Uterus (tissue), 4 donors: ENCODE results near the gene ITGA11. TPM values are rescaled to one million over a fixed set of nuclear protein-coding genes. Genes with fewer than 3 reads are reported as not detected.

Experiments
- DNase-seq, 2 donors: peaks; one replicate each; pipeline ENCODE4 v3.0.0-alpha.2; 2019 to 2020
- H3K27ac ChIP-seq, 2 donors: fragments of 200-600 bp; sonication (generic); 1 replicate in 1 of 2; 2 replicates in 1 of 2; pipeline ENCODE4 v1.5.1; 2016 to 2018
- H3K27me3 ChIP-seq, 2 donors: fragments of 200-600 bp; sonication (generic); one replicate each; pipeline ENCODE4 v1.5.1; 2018 to 2019; ENCODE audit warnings: control low read depth in 1 of 2
- H3K36me3 ChIP-seq, 2 donors: fragments of 200-600 bp; sonication (generic); one replicate each; pipeline ENCODE4 v1.5.1; 2019; ENCODE audit warnings: control low read depth in 1 of 2
- H3K4me1 ChIP-seq, 2 donors: fragments of 200-600 bp; sonication (generic); one replicate each; pipeline ENCODE4 v1.5.1; 2018 to 2019; ENCODE audit warnings: control low read depth in 1 of 2
- H3K4me3 ChIP-seq, 2 donors: fragments of 200-600 bp; sonication (generic); 1 replicate in 1 of 2; 2 replicates in 1 of 2; pipeline ENCODE4 v1.5.1; 2018 to 2019; ENCODE audit warnings: mild to moderate bottlenecking in 1 of 2
- H3K9me3 ChIP-seq, 2 donors: fragments of 200-600 bp; sonication (generic); one replicate each; pipeline ENCODE4 v1.5.1; 2019; ENCODE audit warnings: control low read depth in 1 of 2
- CTCF ChIP-seq, 4 experiments: fragments of 200-600 bp in 2 of 4; fragments of 450-650 bp in 2 of 4; sonication (generic) in 2 of 4; IDR thresholded peaks; one replicate each; pipeline ENCODE4 v1.5.1; 2016 to 2019; ENCODE audit warnings: antibody characterized with exemption in 4 of 4, mild to moderate bottlenecking in 2 of 4, moderate library complexity in 1 of 4
- POLR2A ChIP-seq, 2 donors: fragments of 450-650 bp; IDR thresholded peaks; one replicate each; pipeline ENCODE4 v1.6.1; 2016; ENCODE audit warnings: antibody characterized with exemption in 2 of 2, mild to moderate bottlenecking in 1 of 2, moderate library complexity in 1 of 2
- intact Hi-C: fragments of 100-400 bp; cut with DNase I; formaldehyde crosslinking; loops from one replicate; pipeline ENCODE4 v1.15.1; 2023; ENCODE audit warnings: low total_unique reads
- total RNA-seq, 4 donors: library from RNA; depleted of rRNA in 3 of 4; stranded (reverse); fragments of >200 nt in 3 of 4; gene quantifications; one replicate each; pipeline versions ENCODE4 v1.1.0 to v1.2.4, GENCODE V29; 2014 to 2023
- donor health status: DM: yes; HTN: yes; CAD: no.

ITGA11 gene
- total RNA-seq, 4 donors from 2014 or later, result 37.3 to 106 (median 61.1) TPM

- H3K36me3 ChIP-seq, result no peaks in the 10 kb centered on the region
- no peaks in the 10 kb centered on the region for H3K27me3 ChIP-seq
- peaks cover 0 to 5% of the 10 kb centered on the region in 2 donors for H3K4me1 ChIP-seq
- H3K27ac ChIP-seq, result peak overlapping the region; percentile 99
- H3K4me3 ChIP-seq, result peak overlapping the region; percentile 80 to 83
- no peak for DNase-seq
- intact Hi-C loops, result no loop called here
- no peaks in the 10 kb centered on the region for H3K9me3 ChIP-seq
- no peak for TF ChIP-seq POLR2A (IDR thresholded peaks at IDR 0.05)
- no peak for TF ChIP-seq CTCF (IDR thresholded peaks at IDR 0.05)
Measured at GRCh38 chr15:68278595-68279405, 153.2 kb downstream of the ITGA11 start.

- Histone ChIP-seq H3K4me1 (peaks cover 0 to 10% of the 10 kb centered on the region in 2 donors), H3K9me3 (no peaks in the 10 kb centered on the region), H3K4me3 (peak overlapping the region; percentile 80 to 83), H3K27ac (peak overlapping the region; percentile 99), H3K36me3 (no peaks in the 10 kb centered on the region), H3K27me3 (no peaks in the 10 kb centered on the region)
- peak in 1 of 2 donors; percentile 58 for DNase-seq
- intact Hi-C loops, result no loop called here
- no peak for TF ChIP-seq POLR2A (IDR thresholded peaks at IDR 0.05)
Measured at GRCh38 chr15:68278345-68278594, 153.7 kb downstream of the ITGA11 start.

- no peaks in the 10 kb centered on the region for H3K9me3 ChIP-seq
- peaks cover 0 to 13% of the 10 kb centered on the region in 2 donors for H3K4me1 ChIP-seq
- peak; percentile 90 to 91 for DNase-seq
- peak within 1 kb of the TSS; percentile 80 to 83 for H3K4me3 ChIP-seq
- no peaks in the 10 kb centered on the region for H3K36me3 ChIP-seq
- H3K27me3 ChIP-seq, result no peaks in the 10 kb centered on the region
- intact Hi-C loops, result no loop called here
- H3K27ac ChIP-seq, result peak within 1 kb of the TSS; percentile 99
- TF ChIP-seq POLR2A (IDR thresholded peaks at IDR 0.05) (peak; percentile 27 to 74), CTCF (IDR thresholded peaks at IDR 0.05) (peak in 2 of 4 experiments; percentile 37 to 48)
Measured at GRCh38 chr15:68277603-68278344, 154.2 kb downstream of the ITGA11 start, which contains the start of gene FEM1B. FEM1B (plus strand) TSS chr15:68277745; CDS start chr15:68278418, 673 bp downstream.

- DNase-seq, result no peak
Measured at GRCh38 chr15:68277131-68277602, 154.8 kb downstream of the ITGA11 start.

GRCh38 chr15:68276668-68277067 lies 155.3 kb downstream of the ITGA11 start:
- TF ChIP-seq CTCF (IDR thresholded peaks at IDR 0.05), result no peak
- no peak for TF ChIP-seq POLR2A (IDR thresholded peaks at IDR 0.05)
- Histone ChIP-seq H3K4me3 (peak overlapping the region; percentile 80 to 83), H3K36me3 (no peaks in the 10 kb centered on the region), H3K4me1 (peaks cover 7 to 18% of the 10 kb centered on the region in 2 donors), H3K27me3 (no peaks in the 10 kb centered on the region), H3K27ac (peak overlapping the region; percentile 99), H3K9me3 (no peaks in the 10 kb centered on the region)
- intact Hi-C loops, result no loop called here
- no peak for DNase-seq

More at GRCh38 chr15:68277131-68277602, 154.8 kb downstream of the ITGA11 start:
- Histone ChIP-seq H3K27me3 (no peaks in the 10 kb centered on the region), H3K4me1 (peaks cover 2 to 13% of the 10 kb centered on the region in 2 donors), H3K36me3 (no peaks in the 10 kb centered on the region), H3K4me3 (peak overlapping the region; percentile 80 to 83), H3K27ac (peak overlapping the region; percentile 99), H3K9me3 (no peaks in the 10 kb centered on the region)
- TF ChIP-seq CTCF (IDR thresholded peaks at IDR 0.05) (no peak), POLR2A (IDR thresholded peaks at IDR 0.05) (no peak)
- intact Hi-C loops, result no loop called here
